IPS-NIHi11 (cell line): ENCODE measurements around the gene ANKS1B.

Source experiments
- DNase-seq: peaks from one replicate; pipeline ENCODE4 v3.0.0; 2012; ENCODE audit warnings: mixed read lengths, low spot score

ANKS1B gene

GRCh38 chr12:98939926-98940325, 1044.8 kb downstream of the ANKS1B start:
- DNase-seq: no peak

GRCh38 chr12:98939350-98939749, 1045.4 kb downstream of the ANKS1B start:
- DNase-seq: peak; percentile 38

- DNase-seq: no peak
Observed at GRCh38 chr12:98935847-98936246, 1048.9 kb downstream of the ANKS1B start.

- DNase-seq: no peak
Observed at GRCh38 chr12:98922871-98923270, 1061.9 kb downstream of the ANKS1B start.

- DNase-seq: no peak
Observed at GRCh38 chr12:98918176-98918863, 1066.4 kb downstream of the ANKS1B start.

- DNase-seq: no peak
Observed at GRCh38 chr12:98916106-98916505, 1068.6 kb downstream of the ANKS1B start.

- no peak for DNase-seq
Observed at GRCh38 chr12:98912401-98912974, 1072.2 kb downstream of the ANKS1B start.

GRCh38 chr12:98911396-98911795, 1073.3 kb downstream of the ANKS1B start:
- DNase-seq: no peak

- peak; percentile 81 for DNase-seq
Observed at GRCh38 chr12:98909746-98910145, 1075.0 kb downstream of the ANKS1B start.

- no peak for DNase-seq
Observed at GRCh38 chr12:98908866-98909265, 1075.9 kb downstream of the ANKS1B start.

- no peak for DNase-seq
Observed at GRCh38 chr12:98903875-98904274, 1080.9 kb downstream of the ANKS1B start.

GRCh38 chr12:98901189-98901588, 1083.5 kb downstream of the ANKS1B start:
- DNase-seq: peak; percentile 31

GRCh38 chr12:98896938-98897337, 1087.8 kb downstream of the ANKS1B start:
- peak; percentile 35 for DNase-seq

GRCh38 chr12:98895086-98895651, 1089.6 kb downstream of the ANKS1B start:
- DNase-seq: peak; percentile 66

GRCh38 chr12:98894412-98895085, 1090.2 kb downstream of the ANKS1B start:
- DNase-seq: peak; percentile 68

- no peak for DNase-seq
Observed at GRCh38 chr12:98893675-98894411, 1090.9 kb downstream of the ANKS1B start.

- no peak for DNase-seq
Observed at GRCh38 chr12:98893126-98893674, 1091.5 kb downstream of the ANKS1B start.

- no peak for DNase-seq
Observed at GRCh38 chr12:98885778-98886177, 1099.0 kb downstream of the ANKS1B start.

GRCh38 chr12:98883231-98883630, 1101.5 kb downstream of the ANKS1B start:
- no peak for DNase-seq

- no peak for DNase-seq
Observed at GRCh38 chr12:98882526-98882925, 1102.2 kb downstream of the ANKS1B start.

GRCh38 chr12:98873776-98874175, 1111.0 kb downstream of the ANKS1B start:
- no peak for DNase-seq

GRCh38 chr12:98870504-98870903, 1114.2 kb downstream of the ANKS1B start:
- no peak for DNase-seq
